Stomach (tissue), 9 donors: ENCODE measurements around the gene TBCD. TPM values are rescaled to one million over a fixed set of nuclear protein-coding genes. Genes with fewer than 3 reads are reported as not detected.

Experiments
- DNase-seq, 2 donors: peaks; one replicate each; pipeline versions ENCODE4 v3.0.0 to v3.0.0-alpha.2; 2013 to 2019
- H3K27ac ChIP-seq, 5 donors: fragments of 200-600 bp in 4 of 5; sonication (generic) in 4 of 5; one replicate each; pipeline ENCODE4 v1.5.1; 2013 to 2019; ENCODE audit warnings: mild to moderate bottlenecking in 1 of 5, moderate library complexity in 1 of 5
- H3K27me3 ChIP-seq, 3 donors: fragments of 200-600 bp; sonication (generic); one replicate each; pipeline ENCODE4 v1.5.1; 2017 to 2019; ENCODE audit warnings: mixed run types in 1 of 3
- H3K36me3 ChIP-seq, 4 donors: fragments of 200-600 bp; sonication (generic); 1 replicate in 3 of 4; 2 replicates in 1 of 4; pipeline ENCODE4 v1.5.1; 2016 to 2019
- H3K4me1 ChIP-seq, 4 donors: fragments of 200-600 bp; sonication (generic); one replicate each; pipeline ENCODE4 v1.5.1; 2016 to 2019
- H3K4me3 ChIP-seq, 4 donors: fragments of 200-600 bp; sonication (generic) in 3 of 4; one replicate each; pipeline ENCODE4 v1.5.1; 2016 to 2019; ENCODE audit warnings: mild to moderate bottlenecking in 1 of 4
- H3K9me3 ChIP-seq, 4 donors: fragments of 200-600 bp; sonication (generic); one replicate each; pipeline ENCODE4 v1.5.1; 2016 to 2019
- EP300 ChIP-seq: sonication (generic); formaldehyde crosslinking; IDR thresholded peaks from one replicate; pipeline ENCODE4 v1.6.1; 2017; ENCODE audit warnings: antibody characterized with exemption
- POLR2A ChIP-seq, 4 donors: fragments of 450-650 bp; IDR thresholded peaks; one replicate each; pipeline ENCODE4 v1.6.1; 2016; ENCODE audit warnings: antibody characterized with exemption in 4 of 4, control low read depth in 2 of 4, mild to moderate bottlenecking in 1 of 4, moderate library complexity in 1 of 4
- POLR2AphosphoS5 ChIP-seq, 3 donors: sonication (generic); formaldehyde crosslinking; IDR thresholded peaks; one replicate each; pipeline ENCODE4 v1.6.1; 2016; ENCODE audit warnings: antibody characterized with exemption in 3 of 3
- WGBS, 5 donors: extraction: QIAGEN DNeasy Blood & Tissue Kit in 3 of 5; methylation state at CpG; one replicate each; pipeline versions ENCODE4 v1.1.5 to v1.1.7; 2013 to 2018; 5-methylcytosine and 5-hydroxymethylcytosine counted together
- intact Hi-C: fragments of 100-400 bp; cut with DNase I; formaldehyde crosslinking; loops from one replicate; pipeline ENCODE4 v1.15.1; 2023; ENCODE audit warnings: low total_unique reads
- polyA plus RNA-seq, 3 donors: library from polyadenylated mRNA; stranded (reverse); fragments of 200-250 nt; gene quantifications; one replicate each; pipeline ENCODE4 v1.2.3, GENCODE V29; 2013
- total RNA-seq, 5 donors: library from RNA; depleted of rRNA; stranded (reverse); fragments of >200 nt; gene quantifications; one replicate each; pipeline versions ENCODE4 v1.1.0 to v1.2.3, GENCODE V29; 2014 to 2016
- TF ChIP-seq, protein P1 (sequence below), 7 experiments: fragments of 450-650 bp in 4 of 7; fragments of 200-600 bp in 3 of 7; sonication (generic) in 3 of 7; IDR thresholded peaks; one replicate each; pipeline ENCODE4 v1.5.1; 2016 to 2019; ENCODE audit warnings: antibody characterized with exemption in 7 of 7, control low read depth in 2 of 7, mild to moderate bottlenecking in 1 of 7
- donor health status: healthy with polysubstance abuse.
- donor health status: Bipolar disorder and iron deficiency.
- donor health status: healthy.

TBCD gene
- total and polyA plus RNA-seq, 8 donors, result 51.2 to 155 (median 101) TPM

DNA sequence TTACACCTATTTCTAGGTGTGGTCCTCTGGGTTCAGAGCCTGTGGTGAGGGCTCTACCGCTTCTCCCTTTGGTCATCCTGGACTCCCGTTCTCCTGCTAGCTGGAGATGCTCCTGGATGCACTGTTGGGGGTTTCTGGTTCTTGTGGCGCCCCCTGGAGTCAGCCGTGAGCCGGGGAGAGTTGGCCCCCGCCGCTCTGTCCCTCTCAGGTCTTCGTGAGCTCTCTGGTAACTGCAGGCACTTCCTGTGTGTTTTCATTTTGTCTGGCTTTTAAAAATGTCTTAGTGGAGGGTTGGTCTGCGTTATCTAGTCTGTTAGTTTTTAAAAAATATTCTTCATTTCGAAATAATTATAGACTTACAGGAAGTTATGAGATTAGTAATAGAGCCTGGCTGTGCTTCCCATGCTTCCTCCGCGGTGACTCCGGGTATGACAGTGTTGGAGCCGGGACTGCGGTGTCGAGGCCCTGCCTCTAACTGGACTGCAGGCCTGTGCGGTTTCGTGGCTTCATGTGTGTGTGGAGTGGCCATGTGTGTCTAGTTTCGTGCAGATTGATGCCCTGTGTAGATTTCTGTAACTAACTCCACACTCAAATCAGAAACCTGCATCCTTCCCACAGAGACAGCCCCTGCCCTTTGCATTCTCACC lies 166.0 kb downstream of the TBCD start:
- 76 to 82% (median 79%) methylated on average over 19 of the region's 19 CpGs for WGBS, 5 donors
- intact Hi-C loops, result no loop called here
- Histone ChIP-seq H3K4me3 (no peak overlapping the region), H3K9me3 (no peaks in the 10 kb centered on the region), H3K36me3 (peaks cover 0 to 70% (median 55%) of the 10 kb centered on the region in 4 donors), H3K4me1 (peaks cover 0 to 12% (median 9%) of the 10 kb centered on the region in 4 donors), H3K27ac (no peak overlapping the region), H3K27me3 (no peaks in the 10 kb centered on the region)
- no peak for TF ChIP-seq POLR2A (IDR thresholded peaks at IDR 0.05)
- TF ChIP-seq, protein P1, sequence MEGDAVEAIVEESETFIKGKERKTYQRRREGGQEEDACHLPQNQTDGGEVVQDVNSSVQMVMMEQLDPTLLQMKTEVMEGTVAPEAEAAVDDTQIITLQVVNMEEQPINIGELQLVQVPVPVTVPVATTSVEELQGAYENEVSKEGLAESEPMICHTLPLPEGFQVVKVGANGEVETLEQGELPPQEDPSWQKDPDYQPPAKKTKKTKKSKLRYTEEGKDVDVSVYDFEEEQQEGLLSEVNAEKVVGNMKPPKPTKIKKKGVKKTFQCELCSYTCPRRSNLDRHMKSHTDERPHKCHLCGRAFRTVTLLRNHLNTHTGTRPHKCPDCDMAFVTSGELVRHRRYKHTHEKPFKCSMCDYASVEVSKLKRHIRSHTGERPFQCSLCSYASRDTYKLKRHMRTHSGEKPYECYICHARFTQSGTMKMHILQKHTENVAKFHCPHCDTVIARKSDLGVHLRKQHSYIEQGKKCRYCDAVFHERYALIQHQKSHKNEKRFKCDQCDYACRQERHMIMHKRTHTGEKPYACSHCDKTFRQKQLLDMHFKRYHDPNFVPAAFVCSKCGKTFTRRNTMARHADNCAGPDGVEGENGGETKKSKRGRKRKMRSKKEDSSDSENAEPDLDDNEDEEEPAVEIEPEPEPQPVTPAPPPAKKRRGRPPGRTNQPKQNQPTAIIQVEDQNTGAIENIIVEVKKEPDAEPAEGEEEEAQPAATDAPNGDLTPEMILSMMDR (IDR thresholded peaks at IDR 0.05), result peak in 3 of 7 experiments; percentile 15 to 38 (median 18)
- DNase-seq, result peak in 1 of 2 donors; percentile 35

DNA sequence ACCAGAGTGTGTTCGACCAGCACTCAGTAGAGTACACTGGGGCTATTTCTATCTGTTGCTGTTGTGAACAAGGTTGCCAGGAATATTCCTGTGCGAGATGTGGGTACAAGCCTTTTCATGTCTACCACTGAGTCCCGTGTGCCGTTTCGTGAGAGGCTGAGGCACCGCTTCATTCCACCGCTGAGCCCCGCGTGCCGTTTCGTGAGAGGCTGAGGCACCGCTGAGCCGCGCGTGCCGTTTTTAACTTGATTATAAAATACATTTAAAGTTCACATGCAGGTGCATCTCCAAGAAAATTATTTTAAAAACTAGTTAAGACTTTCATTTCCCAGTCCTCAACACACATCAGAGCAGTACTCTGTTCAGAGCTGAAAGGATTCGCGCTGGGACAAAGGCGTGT lies 166.6 kb downstream of the TBCD start:
- DNase-seq, result no peak
- WGBS, 5 donors, result 93 to 98% (median 97%) methylated on average over 19 of the region's 19 CpGs
- TF ChIP-seq EP300, result no peak
- TF ChIP-seq POLR2AphosphoS5 (IDR thresholded peaks at IDR 0.05), result no peak
- no peak for TF ChIP-seq POLR2A (IDR thresholded peaks at IDR 0.05)
- TF ChIP-seq, protein P1 (IDR thresholded peaks at IDR 0.05), result no peak
- peaks cover 0 to 70% (median 54%) of the 10 kb centered on the region in 4 donors for H3K36me3 ChIP-seq
- intact Hi-C loops, result no loop called here
- H3K9me3 ChIP-seq, result no peaks in the 10 kb centered on the region
- H3K4me1 ChIP-seq, result peaks cover 0 to 12% (median 9%) of the 10 kb centered on the region in 4 donors
- H3K27me3 ChIP-seq, result no peaks in the 10 kb centered on the region
- no peak overlapping the region for H3K27ac ChIP-seq
- no peak overlapping the region for H3K4me3 ChIP-seq

GRCh38 chr17:82920150-82920549 lies 168.3 kb downstream of the TBCD start:
- Histone ChIP-seq H3K27ac (no peak overlapping the region), H3K27me3 (no peaks in the 10 kb centered on the region), H3K4me3 (no peak overlapping the region), H3K36me3 (peaks cover 5 to 75% (median 63%) of the 10 kb centered on the region in 4 donors), H3K9me3 (no peaks in the 10 kb centered on the region), H3K4me1 (no peaks in the 10 kb centered on the region)
- DNase-seq, result no peak
- intact Hi-C loops, result no loop called here
- TF ChIP-seq POLR2A (IDR thresholded peaks at IDR 0.05) (no peak), POLR2AphosphoS5 (IDR thresholded peaks at IDR 0.05) (no peak), EP300 (no peak)
- TF ChIP-seq, protein P1 (IDR thresholded peaks at IDR 0.05), result no peak
- 89 to 93% (median 92%) methylated on average over 7 to 15 of the region's 15 CpGs for WGBS, 5 donors

- peaks cover 9 to 75% (median 64%) of the 10 kb centered on the region in 4 donors for H3K36me3 ChIP-seq
These were observed 168.8 kb downstream of the TBCD start for GRCh38 chr17:82920715-82921114.

More at GRCh38 chr17:82920715-82921114, 168.8 kb downstream of the TBCD start:
- intact Hi-C loops, result no loop called here
- no peak for DNase-seq
- 89 to 94% (median 91%) methylated on average over 15 to 16 of the region's 16 CpGs for WGBS, 5 donors
- H3K27ac ChIP-seq, result no peak overlapping the region
- no peak for TF ChIP-seq POLR2A (IDR thresholded peaks at IDR 0.05)
- TF ChIP-seq POLR2AphosphoS5 (IDR thresholded peaks at IDR 0.05), result no peak
- TF ChIP-seq EP300, result no peak
- TF ChIP-seq, protein P1 (IDR thresholded peaks at IDR 0.05), result no peak
- H3K4me3 ChIP-seq, result no peak overlapping the region
- H3K27me3 ChIP-seq, result no peaks in the 10 kb centered on the region
- H3K9me3 ChIP-seq, result no peaks in the 10 kb centered on the region
- no peaks in the 10 kb centered on the region for H3K4me1 ChIP-seq
